C4-2B (cell line): Measurements from ENCODE around the gene EID2.

Experiments
- CTCF ChIP-seq: fragments of 450-650 bp; conservative IDR thresholded peaks from 2 replicates; pipeline ENCODE4 v1.5.1; 2017; ENCODE audit warnings: mild to moderate bottlenecking
- ZFX ChIP-seq: fragments of 450-650 bp; IDR thresholded peaks from 2 replicates; pipeline ENCODE4 v1.6.1; 2017

GRCh38 chr19:39557811-39558623 is 18.1 kb upstream of the EID2 start:
- TF ChIP-seq CTCF (no peak), ZFX (no peak)
